Naive thymus-derived CD8-positive, alpha-beta T cell (primary cell): Measurements from ENCODE around the gene ASS1. TPM values are rescaled to one million over a fixed set of nuclear protein-coding genes. Genes with fewer than 3 reads are reported as not detected.

ENCODE experiments used
- ATAC-seq, 2 donors: fragments of 150-1000 bp; cut with Tn5 transposase in 1 of 2; sonication (Bioruptor Pico), chemical (Tn5 transposase) in 1 of 2; 1 replicate in 1 of 2; 2 replicates in 1 of 2; pipeline ENCODE4 v1.10.0; 2021; ENCODE audit warnings: mild to moderate bottlenecking in 2 of 2, moderate library complexity in 2 of 2
- POLR2A ChIA-PET: fragments of 350-600 bp; sonication (Branson Sonifier 250); formaldehyde crosslinking; loops from one replicate; lab custom pipeline; 2021; ENCODE audit warnings: antibody characterized with exemption; lab: Charles Lee
- DNase-seq, 10 donors: peaks; one replicate each; pipeline versions ENCODE4 v3.0.0 to v3.0.0-alpha.2; 2020 to 2022
- H3K27ac Mint-ChIP-seq, 10 donors: one replicate each; pipeline ENCODE4 v1.8.0; 2020 to 2022; ENCODE audit warnings: mild to moderate bottlenecking in 10 of 10, mixed read lengths in 10 of 10, moderate library complexity in 4 of 10, inconsistent platforms in 1 of 10
- H3K27me3 Mint-ChIP-seq, 5 donors: one replicate each; pipeline ENCODE4 v1.8.0; 2021 to 2022; ENCODE audit warnings: mixed read lengths in 5 of 5
- H3K36me3 Mint-ChIP-seq, 3 donors: one replicate each; pipeline ENCODE4 v1.8.0; 2020 to 2022; ENCODE audit warnings: mixed read lengths in 3 of 3, mild to moderate bottlenecking in 2 of 3, inconsistent platforms in 1 of 3
- H3K4me1 Mint-ChIP-seq, 4 donors: one replicate each; pipeline ENCODE4 v1.8.0; 2021 to 2022; ENCODE audit warnings: mixed read lengths in 4 of 4
- H3K4me3 Mint-ChIP-seq, 10 donors: one replicate each; pipeline ENCODE4 v1.8.0; 2020 to 2022; ENCODE audit warnings: mild to moderate bottlenecking in 10 of 10, mixed read lengths in 10 of 10, moderate library complexity in 6 of 10, inconsistent platforms in 1 of 10
- H3K9me3 Mint-ChIP-seq, 9 donors: one replicate each; pipeline ENCODE4 v1.8.0; 2020 to 2022; ENCODE audit warnings: mixed read lengths in 9 of 9, mild to moderate bottlenecking in 3 of 9, inconsistent platforms in 1 of 9, moderate library complexity in 1 of 9
- polyA plus RNA-seq, 3 donors: library from polyadenylated mRNA; unstranded; fragments of 300-500 nt; fragmentation: Illumina TruSeq; gene quantifications; one replicate each; pipeline ENCODE4 v1.2.3, GENCODE V29; 2021
- total RNA-seq, 8 experiments: library from RNA in 2 of 8; stranded (reverse) in 2 of 8; gene quantifications; one replicate each; pipeline ENCODE4 v1.2.3 and lab custom pipeline; 2021 to 2026

Gene ASS1
- total and polyA plus RNA-seq, 5 experiments from 2014 or later = not detected

DNA sequence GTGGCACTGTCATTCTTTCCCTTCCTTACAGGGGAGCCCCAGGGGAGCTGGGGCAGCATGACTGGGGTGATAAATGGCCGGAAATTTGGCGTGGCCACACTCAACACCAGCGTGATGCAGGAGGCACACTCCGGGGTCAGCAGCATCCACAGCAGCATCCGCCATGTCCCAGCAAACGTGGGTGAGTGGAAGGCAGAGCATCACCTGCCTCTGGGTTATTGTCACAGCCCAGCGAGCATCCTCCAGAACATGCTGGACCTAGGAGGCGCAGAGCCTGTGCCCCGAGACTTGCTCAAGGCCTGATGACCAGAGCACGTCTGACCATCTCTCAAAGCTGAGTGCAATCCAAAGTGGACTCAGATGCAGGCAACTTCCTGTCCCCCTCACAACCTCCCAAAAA lies 22.2 kb upstream of the ASS1 start:
- DNase-seq = no peak
- POLR2A ChIA-PET = no interaction called here
- Mint-ChIP-seq H3K27ac (no peak overlapping the region), H3K36me3 (no peaks in the 10 kb centered on the region), H3K4me3 (no peak overlapping the region), H3K4me1 (no peaks in the 10 kb centered on the region), H3K27me3 (peaks cover 0 to 4% (median 2%) of the 10 kb centered on the region in 5 donors), H3K9me3 (no peaks in the 10 kb centered on the region)
- ATAC-seq = no peak

DNA sequence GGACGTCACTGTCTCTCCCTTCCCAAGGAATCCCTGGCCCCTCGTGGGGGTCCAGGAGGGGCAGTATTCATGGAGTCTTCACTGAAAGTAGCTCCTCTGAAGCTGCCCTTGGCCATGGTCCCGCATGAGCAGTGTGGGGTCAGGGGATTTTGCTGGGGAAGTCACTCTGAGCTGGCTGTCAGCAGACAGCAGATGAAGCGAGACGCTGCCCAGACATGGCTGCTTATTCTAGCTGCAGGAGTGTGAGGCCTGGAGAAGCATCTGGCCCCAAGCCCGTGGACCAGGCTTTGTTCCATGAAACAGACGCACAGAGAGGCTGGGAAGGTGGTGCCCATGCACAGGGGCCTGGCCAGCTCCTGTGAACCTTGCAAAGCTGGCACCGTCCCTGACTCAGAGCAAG lies 21.5 kb upstream of the ASS1 start:
- no peaks in the 10 kb centered on the region for H3K9me3 Mint-ChIP-seq
- DNase-seq = no peak
- peaks cover 0 to 4% (median 2%) of the 10 kb centered on the region in 5 donors for H3K27me3 Mint-ChIP-seq
- H3K4me3 Mint-ChIP-seq = no peak overlapping the region
- POLR2A ChIA-PET = interaction anchor here (0.5 kb wide), 1 partner anchor 113 kb away, joined by 3 read pairs; no protein-coding TSS in a partner anchor
- H3K4me1 Mint-ChIP-seq = no peaks in the 10 kb centered on the region
- H3K36me3 Mint-ChIP-seq = no peaks in the 10 kb centered on the region
- ATAC-seq = no peak
- peak overlapping the region in 1 of 10 donors; percentile 33 for H3K27ac Mint-ChIP-seq

DNA sequence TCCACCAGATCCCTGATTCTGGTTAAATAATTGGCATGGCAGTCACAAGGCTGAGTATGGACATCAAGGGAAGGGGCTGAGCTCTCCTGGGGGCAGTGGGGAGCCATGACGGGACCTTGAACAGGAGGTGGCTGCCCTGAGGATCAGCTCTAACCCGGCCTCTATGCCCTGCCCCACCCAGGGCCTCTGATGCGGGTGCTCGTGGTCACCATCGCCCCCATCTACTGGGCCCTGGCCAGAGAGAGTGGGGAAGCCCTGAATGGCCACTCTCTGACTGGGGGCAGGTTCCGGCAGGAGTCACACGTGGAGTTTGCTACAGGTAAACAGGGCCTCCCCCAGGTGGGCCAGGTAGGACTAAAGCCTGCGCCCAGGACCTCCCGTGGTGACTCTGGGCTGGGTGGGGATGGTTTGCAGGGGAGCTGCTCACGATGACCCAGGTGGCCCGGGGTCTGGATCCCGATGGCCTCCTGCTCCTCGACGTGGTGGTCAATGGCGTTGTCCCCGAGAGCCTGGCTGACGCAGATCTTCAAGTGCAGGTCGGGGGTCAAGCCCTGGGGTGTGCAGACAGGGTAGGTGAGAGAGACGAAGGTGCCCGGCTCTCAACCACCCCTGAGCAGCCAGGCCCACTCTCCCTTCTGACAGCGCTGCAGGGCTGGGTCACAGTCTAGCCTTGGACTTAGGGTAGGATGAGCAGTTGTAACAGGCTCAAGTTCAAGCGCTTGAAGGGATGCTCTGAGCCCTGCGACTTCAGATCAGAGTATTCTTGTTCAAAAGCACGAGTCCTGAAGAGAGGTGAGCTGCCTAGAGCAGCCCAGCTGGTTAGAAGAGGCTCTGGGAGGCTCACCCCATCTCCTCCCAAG lies 19.9 kb upstream of the ASS1 start:
- Mint-ChIP-seq H3K4me1 (no peaks in the 10 kb centered on the region), H3K9me3 (peaks cover 0 to under 1% (median 0%) of the 10 kb centered on the region in 9 donors), H3K27me3 (peaks cover 0 to 13% (median 4%) of the 10 kb centered on the region in 5 donors), H3K36me3 (no peaks in the 10 kb centered on the region), H3K27ac (no peak overlapping the region), H3K4me3 (no peak overlapping the region)
- ATAC-seq (no peak), DNase-seq (no peak)
- POLR2A ChIA-PET = no interaction called here

DNA sequence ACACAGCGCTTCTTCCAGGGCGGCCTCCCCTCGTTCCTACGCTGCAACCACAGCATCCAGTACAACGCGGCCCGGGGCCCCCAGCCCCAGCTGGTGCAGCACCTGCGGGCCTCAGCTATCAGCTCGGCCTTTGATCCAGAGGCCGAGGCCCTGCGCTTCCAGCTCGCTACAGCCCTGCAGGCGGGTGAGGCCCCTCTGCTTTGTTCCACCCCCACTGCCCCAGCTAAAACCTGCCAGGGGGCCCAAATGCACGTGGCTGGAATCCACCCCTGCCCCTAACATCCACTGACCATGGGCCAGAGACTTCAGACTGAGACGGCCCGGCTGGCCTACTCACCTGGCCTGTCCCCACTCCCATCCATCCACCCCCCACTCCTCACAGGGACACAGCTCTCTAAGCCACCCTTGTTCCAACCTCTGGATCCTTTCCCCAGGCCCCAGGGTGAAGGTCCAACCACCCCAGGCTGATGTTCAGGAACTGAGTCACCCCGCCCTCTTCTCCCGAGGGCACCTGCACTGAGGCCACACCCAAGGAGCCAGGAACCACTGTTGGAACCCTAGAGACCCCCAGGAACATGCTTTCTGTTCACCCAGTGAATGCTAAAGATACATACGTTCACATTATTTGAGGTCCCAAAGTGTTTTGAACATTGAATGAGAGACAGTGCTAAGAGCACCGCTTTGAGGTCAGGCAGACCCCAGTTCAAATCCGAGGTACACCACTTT lies 18.9 kb upstream of the ASS1 start:
- no peaks in the 10 kb centered on the region for H3K36me3 Mint-ChIP-seq
- DNase-seq = no peak
- POLR2A ChIA-PET = no interaction called here

DNA sequence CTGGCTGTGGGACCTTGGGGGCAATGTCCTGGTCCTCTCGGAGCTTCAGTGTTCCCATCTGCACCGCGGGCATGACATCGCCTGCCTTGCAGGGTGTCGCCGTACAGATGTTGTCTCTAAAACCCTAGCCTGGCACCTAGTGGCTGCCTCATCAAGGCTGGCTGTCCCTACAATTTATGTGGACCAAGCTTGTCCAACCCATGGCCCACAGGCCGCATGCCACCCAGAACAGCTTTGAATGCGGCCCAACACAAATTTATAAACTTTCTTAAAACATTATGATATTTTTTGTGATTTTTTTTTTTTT lies 18.3 kb upstream of the ASS1 start:
- H3K9me3 Mint-ChIP-seq = peaks cover 0 to 7% (median 0%) of the 10 kb centered on the region in 9 donors
- DNase-seq (no peak), ATAC-seq (no peak)
- H3K27ac Mint-ChIP-seq = no peak overlapping the region
- H3K4me3 Mint-ChIP-seq = no peak overlapping the region
- POLR2A ChIA-PET = no interaction called here
- peaks cover 1 to 23% (median 6%) of the 10 kb centered on the region in 5 donors for H3K27me3 Mint-ChIP-seq
- no peaks in the 10 kb centered on the region for H3K36me3 Mint-ChIP-seq
- peaks cover 0 to 1% (median 0%) of the 10 kb centered on the region in 4 donors for H3K4me1 Mint-ChIP-seq

More for the DNA sequence above, 18.9 kb upstream of the ASS1 start:
- no peak overlapping the region for H3K4me3 Mint-ChIP-seq
- peaks cover 0 to 1% (median 0%) of the 10 kb centered on the region in 4 donors for H3K4me1 Mint-ChIP-seq
- H3K9me3 Mint-ChIP-seq = peaks cover 0 to 7% (median 0%) of the 10 kb centered on the region in 9 donors
- ATAC-seq = no peak
- no peak overlapping the region for H3K27ac Mint-ChIP-seq
- peaks cover 1 to 23% (median 6%) of the 10 kb centered on the region in 5 donors for H3K27me3 Mint-ChIP-seq

DNA sequence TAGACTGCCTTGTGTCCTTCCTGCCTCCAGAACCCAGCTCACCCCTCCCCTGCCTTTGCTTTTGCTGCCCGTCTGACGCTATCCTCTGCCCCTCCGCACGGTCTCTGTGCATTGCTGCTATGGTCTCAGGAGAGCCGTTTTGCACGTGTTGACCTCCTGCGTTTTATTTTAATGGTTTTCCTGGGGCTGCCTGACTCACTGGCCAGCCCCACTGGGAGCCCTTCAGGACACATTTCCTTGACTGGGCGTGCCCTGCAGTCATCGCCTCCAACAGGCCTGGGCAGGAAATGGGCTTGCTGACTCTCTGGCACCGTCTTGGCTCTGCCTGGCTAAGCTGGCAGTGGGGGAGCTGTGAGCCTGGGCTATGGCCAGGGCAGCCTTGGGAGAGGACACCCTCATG lies 17.9 kb upstream of the ASS1 start:
- POLR2A ChIA-PET = no interaction called here
- Mint-ChIP-seq H3K9me3 (peaks cover 0 to 7% (median 0%) of the 10 kb centered on the region in 9 donors), H3K36me3 (no peaks in the 10 kb centered on the region), H3K27me3 (peaks cover 1 to 27% (median 6%) of the 10 kb centered on the region in 5 donors), H3K27ac (no peak overlapping the region), H3K4me1 (peaks cover 0 to 1% (median 0%) of the 10 kb centered on the region in 4 donors), H3K4me3 (no peak overlapping the region)
- ATAC-seq = no peak
- DNase-seq = no peak

DNA sequence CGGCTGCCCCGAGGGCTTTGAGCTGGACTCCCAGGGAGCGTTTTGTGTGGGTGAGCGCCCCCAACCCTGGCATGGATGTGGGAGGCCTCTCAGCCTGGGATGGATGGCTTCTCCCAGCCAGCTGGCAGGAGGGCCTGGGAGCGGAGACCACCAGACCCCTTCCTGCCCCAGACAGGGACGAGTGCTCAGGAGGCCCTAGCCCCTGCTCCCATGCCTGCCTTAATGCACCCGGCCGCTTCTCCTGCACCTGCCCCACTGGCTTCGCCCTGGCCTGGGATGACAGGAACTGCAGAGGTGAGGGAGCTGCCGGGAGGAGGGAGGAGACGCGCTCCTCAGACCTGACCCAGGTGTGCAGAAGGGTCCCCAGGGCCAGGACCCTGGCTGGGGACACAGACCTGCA lies 17.4 kb upstream of the ASS1 start:
- Mint-ChIP-seq H3K27ac (no peak overlapping the region), H3K36me3 (no peaks in the 10 kb centered on the region), H3K4me3 (no peak overlapping the region), H3K4me1 (peaks cover 0 to 2% (median under 1%) of the 10 kb centered on the region in 4 donors), H3K9me3 (peaks cover 0 to 7% (median 0%) of the 10 kb centered on the region in 9 donors), H3K27me3 (peaks cover 1 to 32% (median 8%) of the 10 kb centered on the region in 5 donors)
- DNase-seq (no peak), ATAC-seq (no peak)
- POLR2A ChIA-PET = no interaction called here

DNA sequence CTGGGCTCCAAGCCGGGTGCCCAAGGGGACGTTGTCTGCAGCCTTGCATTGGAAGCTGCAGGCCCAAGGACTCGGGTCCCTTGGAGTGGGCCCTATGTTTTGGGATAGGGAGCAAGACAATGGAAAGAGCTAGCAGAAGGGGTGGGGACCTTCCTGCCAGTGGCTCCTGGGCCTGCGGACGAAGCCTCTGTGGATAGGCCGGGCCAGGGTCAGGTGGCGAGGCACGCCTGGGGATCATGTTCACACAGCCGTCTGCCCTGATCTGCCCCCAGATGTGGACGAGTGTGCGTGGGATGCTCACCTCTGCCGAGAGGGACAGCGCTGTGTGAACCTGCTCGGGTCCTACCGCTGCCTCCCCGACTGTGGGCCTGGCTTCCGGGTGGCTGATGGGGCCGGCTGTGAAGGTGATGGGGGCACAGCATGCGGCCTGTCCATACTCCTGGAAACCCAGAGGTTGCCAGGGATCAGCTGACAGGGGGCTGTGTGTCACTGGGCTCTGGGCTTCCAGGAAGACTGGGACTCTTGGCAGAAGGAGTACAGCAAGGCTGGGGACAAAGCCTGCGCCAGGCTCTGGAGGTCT lies 16.6 kb upstream of the ASS1 start:
- no peak for ATAC-seq
- POLR2A ChIA-PET = no interaction called here
- peaks cover 0 to 8% (median 2%) of the 10 kb centered on the region in 4 donors for H3K4me1 Mint-ChIP-seq
- H3K27ac Mint-ChIP-seq = no peak overlapping the region
- H3K9me3 Mint-ChIP-seq = peaks cover 0 to 7% (median 0%) of the 10 kb centered on the region in 9 donors
- no peak for DNase-seq
- H3K4me3 Mint-ChIP-seq = peak overlapping the region in 1 of 10 donors; percentile 4
- H3K27me3 Mint-ChIP-seq = peaks cover 1 to 40% (median 14%) of the 10 kb centered on the region in 5 donors
- no peaks in the 10 kb centered on the region for H3K36me3 Mint-ChIP-seq

DNA sequence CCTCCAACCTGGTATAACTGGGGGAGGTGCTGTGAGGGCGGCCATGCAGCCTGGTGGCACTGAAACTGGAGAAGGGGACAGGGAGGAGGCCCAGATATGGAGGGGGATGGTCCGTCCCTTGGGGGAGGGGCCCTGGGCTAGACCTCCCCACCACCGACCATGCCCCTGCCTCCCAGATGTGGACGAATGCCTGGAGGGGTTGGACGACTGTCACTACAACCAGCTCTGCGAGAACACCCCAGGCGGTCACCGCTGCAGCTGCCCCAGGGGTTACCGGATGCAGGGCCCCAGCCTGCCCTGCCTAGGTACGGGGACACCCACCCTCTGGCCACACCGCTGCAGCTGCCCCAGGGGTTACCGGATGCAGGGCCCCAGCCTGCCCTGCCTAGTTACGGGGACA lies 15.4 kb upstream of the ASS1 start:
- no peak for DNase-seq
- Mint-ChIP-seq H3K36me3 (no peaks in the 10 kb centered on the region), H3K9me3 (peaks cover 0 to 7% (median 0%) of the 10 kb centered on the region in 9 donors), H3K4me3 (no peak overlapping the region), H3K27me3 (peaks cover 4 to 47% (median 18%) of the 10 kb centered on the region in 5 donors), H3K27ac (no peak overlapping the region), H3K4me1 (peaks cover 0 to 8% (median 2%) of the 10 kb centered on the region in 4 donors)
- POLR2A ChIA-PET = interaction anchor here (0.7 kb wide), 1 partner anchor 9 kb away, joined by 3 read pairs; no protein-coding TSS in a partner anchor
- ATAC-seq = no peak

DNA sequence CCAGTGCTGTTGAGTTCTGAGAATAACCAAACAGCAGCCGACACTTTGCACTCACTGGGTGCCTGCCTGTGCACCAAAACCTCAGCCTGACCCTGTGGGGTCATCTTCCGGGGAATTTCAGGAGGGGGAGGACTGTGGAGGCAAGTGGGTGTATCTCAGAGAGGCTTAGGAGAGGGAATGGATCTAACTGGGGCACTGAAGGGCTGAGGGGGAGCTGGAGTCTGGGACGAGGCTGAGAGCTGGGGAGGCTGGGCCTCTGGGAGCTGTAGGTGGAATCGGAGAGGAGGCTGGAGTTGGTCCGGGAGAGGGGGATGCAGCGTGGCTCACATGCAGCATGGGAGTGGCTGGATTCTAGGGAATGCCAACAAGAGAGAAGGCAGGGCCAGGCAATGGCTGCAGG lies 14.9 kb upstream of the ASS1 start:
- H3K4me1 Mint-ChIP-seq = peaks cover 0 to 8% (median 2%) of the 10 kb centered on the region in 4 donors
- H3K27ac Mint-ChIP-seq = no peak overlapping the region
- H3K36me3 Mint-ChIP-seq = no peaks in the 10 kb centered on the region
- no peak overlapping the region for H3K4me3 Mint-ChIP-seq
- H3K9me3 Mint-ChIP-seq = peaks cover 0 to 7% (median 0%) of the 10 kb centered on the region in 9 donors
- no peak for DNase-seq
- POLR2A ChIA-PET = no interaction called here
- H3K27me3 Mint-ChIP-seq = peaks cover 4 to 48% (median 18%) of the 10 kb centered on the region in 5 donors
- ATAC-seq = no peak

DNA sequence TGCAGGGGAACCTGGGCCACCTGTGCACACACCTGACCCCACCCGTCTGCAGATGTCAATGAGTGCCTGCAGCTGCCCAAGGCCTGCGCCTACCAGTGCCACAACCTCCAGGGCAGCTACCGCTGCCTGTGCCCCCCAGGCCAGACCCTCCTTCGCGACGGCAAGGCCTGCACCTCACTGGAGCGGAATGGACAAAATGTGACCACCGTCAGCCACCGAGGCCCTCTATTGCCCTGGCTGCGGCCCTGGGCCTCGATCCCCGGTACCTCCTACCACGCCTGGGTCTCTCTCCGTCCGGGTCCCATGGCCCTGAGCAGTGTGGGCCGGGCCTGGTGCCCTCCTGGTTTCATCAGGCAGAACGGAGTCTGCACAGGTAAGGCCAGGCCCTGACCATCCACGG lies 14.5 kb upstream of the ASS1 start:
- H3K27ac Mint-ChIP-seq = no peak overlapping the region
- DNase-seq = no peak
- no peak overlapping the region for H3K4me3 Mint-ChIP-seq
- POLR2A ChIA-PET = no interaction called here
- peaks cover 6 to 52% (median 19%) of the 10 kb centered on the region in 5 donors for H3K27me3 Mint-ChIP-seq
- H3K9me3 Mint-ChIP-seq = peaks cover 0 to 7% (median 0%) of the 10 kb centered on the region in 9 donors
- H3K4me1 Mint-ChIP-seq = peaks cover 0 to 8% (median 2%) of the 10 kb centered on the region in 4 donors
- no peaks in the 10 kb centered on the region for H3K36me3 Mint-ChIP-seq
- ATAC-seq = no peak

DNA sequence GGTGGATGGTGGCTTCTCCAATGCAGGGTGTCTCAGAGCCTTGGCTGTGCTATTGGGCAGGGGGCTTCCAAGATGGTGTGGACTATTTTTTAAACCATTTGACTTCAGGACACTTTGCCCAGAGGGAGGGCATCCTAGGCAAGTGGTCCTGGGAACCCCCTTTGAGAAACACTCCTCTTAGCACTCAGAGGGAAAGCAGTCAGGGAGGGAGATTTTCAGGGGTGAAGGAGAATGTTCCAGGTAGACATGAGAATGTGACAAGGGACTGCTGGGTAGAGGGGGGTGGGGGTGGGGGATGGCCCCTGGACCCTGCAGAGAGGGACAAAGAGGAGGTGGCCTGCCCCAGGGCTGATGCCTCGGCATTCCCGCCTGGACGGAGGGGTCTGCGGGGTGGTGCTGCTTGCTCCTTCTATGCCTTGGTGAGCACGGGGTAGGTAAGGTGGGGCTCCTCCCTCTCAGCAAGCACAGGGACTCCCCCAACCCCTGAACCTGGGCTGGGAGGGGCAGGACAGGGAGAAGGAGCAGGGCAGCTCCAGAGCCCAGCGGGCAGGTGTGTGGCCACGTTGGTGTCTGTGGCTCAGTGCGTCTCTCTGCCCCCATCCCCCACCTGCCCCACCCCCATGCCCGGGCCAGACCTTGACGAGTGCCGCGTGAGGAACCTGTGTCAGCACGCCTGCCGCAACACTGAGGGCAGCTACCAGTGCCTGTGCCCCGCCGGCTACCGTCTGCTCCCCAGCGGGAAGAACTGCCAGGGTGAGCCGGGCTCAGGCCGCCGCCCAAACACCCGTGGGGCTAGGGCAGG lies 13.8 kb upstream of the ASS1 start:
- peaks cover 0 to 7% (median 0%) of the 10 kb centered on the region in 9 donors for H3K9me3 Mint-ChIP-seq
- POLR2A ChIA-PET = no interaction called here
- H3K27ac Mint-ChIP-seq = no peak overlapping the region
- H3K4me1 Mint-ChIP-seq = peaks cover 0 to 8% (median 2%) of the 10 kb centered on the region in 4 donors
- no peak overlapping the region for H3K4me3 Mint-ChIP-seq
- H3K36me3 Mint-ChIP-seq = no peaks in the 10 kb centered on the region
- ATAC-seq (no peak), DNase-seq (no peak)
- H3K27me3 Mint-ChIP-seq = peaks cover 10 to 60% (median 22%) of the 10 kb centered on the region in 5 donors
